Left ventricle myocardium inferior (tissue), 1 donor: ENCODE data around the gene ARHGAP26. TPM values are rescaled to one million over a fixed set of nuclear protein-coding genes. Genes with fewer than 3 reads are reported as not detected.

Experiments used
- DNase-seq: peaks from one replicate; pipeline ENCODE4 v3.0.0-alpha.2; 2020
- H3K27ac ChIP-seq: fragments of 200-600 bp; replicated peaks from 2 replicates; pipeline ENCODE4 v1.8.0; 2021
- H3K27me3 ChIP-seq: fragments of 200-600 bp; 2 replicates; pipeline ENCODE4 v1.8.0; 2021; ENCODE audit warnings: low read depth
- H3K36me3 ChIP-seq: fragments of 200-600 bp; 2 replicates; pipeline ENCODE4 v1.8.0; 2021
- H3K4me1 ChIP-seq: fragments of 200-600 bp; 2 replicates; pipeline ENCODE4 v1.8.0; 2021
- H3K4me3 ChIP-seq: fragments of 200-600 bp; 2 replicates; pipeline ENCODE4 v1.8.0; 2021; ENCODE audit warnings: mild to moderate bottlenecking, moderate library complexity
- H3K9me3 ChIP-seq: fragments of 200-600 bp; replicated peaks from 2 replicates; pipeline ENCODE4 v1.8.0; 2021
- CTCF ChIP-seq: fragments of 200-600 bp; IDR thresholded peaks from 2 replicates; pipeline ENCODE4 v1.8.0; 2021; ENCODE audit warnings: antibody characterized with exemption, mild to moderate bottlenecking, borderline replicate concordance
- intact Hi-C: fragments of 100-400 bp; cut with micrococcal nuclease; formaldehyde crosslinking; loops from one replicate; pipeline ENCODE4 v1.11.0; 2022
- total RNA-seq: library from RNA; stranded (reverse); fragmentation: NEBNext Ultra II Directional; extraction: Animal tissue kit (Norgen Biotek cat#: 25700); gene quantifications from one replicate; pipeline ENCODE4 v1.2.1, GENCODE V29; 2021
- donor health status: DM: no; HTN: yes; CAD: no; lungs with severe emphysema.

The ARHGAP26 gene
- total RNA-seq, 1 donor from 2014 or later, result 35.7 TPM

- intact Hi-C loops, result no loop called here
- Histone ChIP-seq H3K36me3 (peaks cover 46% of the 10 kb centered on the region), H3K27me3 (no peaks in the 10 kb centered on the region), H3K9me3 (no peaks in the 10 kb centered on the region), H3K27ac (peak overlapping the region; percentile 39), H3K4me1 (peaks cover 48% of the 10 kb centered on the region), H3K4me3 (no peak overlapping the region)
- no peak for DNase-seq
- no peak for TF ChIP-seq CTCF
Observed at GRCh38 chr5:142894749-142895148, 124.6 kb downstream of the ARHGAP26 start.

- H3K9me3 ChIP-seq, result no peaks in the 10 kb centered on the region
- intact Hi-C loops, result no loop called here
- peaks cover 58% of the 10 kb centered on the region for H3K4me1 ChIP-seq
- H3K27me3 ChIP-seq, result no peaks in the 10 kb centered on the region
- no peak overlapping the region for H3K4me3 ChIP-seq
- peaks cover 46% of the 10 kb centered on the region for H3K36me3 ChIP-seq
- DNase-seq, result no peak
- H3K27ac ChIP-seq, result no peak overlapping the region
- no peak for TF ChIP-seq CTCF
Observed at GRCh38 chr5:142896325-142897007, 126.3 kb downstream of the ARHGAP26 start.

DNA sequence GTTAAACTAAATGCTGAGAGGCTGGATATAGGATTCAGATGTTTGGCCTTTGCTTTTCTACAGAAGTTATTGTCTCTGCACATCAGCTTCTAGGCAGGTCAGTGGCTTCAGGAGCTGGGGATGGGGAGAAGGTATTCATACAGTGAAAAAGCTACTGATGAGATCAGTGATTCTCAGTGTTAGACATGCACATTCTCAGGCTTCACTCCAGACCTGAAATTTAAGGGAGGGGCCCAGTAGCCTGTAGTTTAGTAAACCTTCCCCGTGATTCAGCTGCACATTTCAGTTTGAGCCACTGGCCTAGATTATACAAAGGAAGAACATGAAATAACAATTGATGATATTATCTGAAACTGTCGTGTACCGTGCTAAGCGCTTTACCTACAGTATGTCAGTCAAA, 127.2 kb downstream of the ARHGAP26 start:
- H3K36me3 ChIP-seq, result peaks cover 55% of the 10 kb centered on the region
- H3K4me3 ChIP-seq, result no peak overlapping the region
- H3K27ac ChIP-seq, result no peak overlapping the region
- intact Hi-C loops, result no loop called here
- DNase-seq, result no peak
- TF ChIP-seq CTCF, result no peak
- H3K4me1 ChIP-seq, result peaks cover 58% of the 10 kb centered on the region
- no peaks in the 10 kb centered on the region for H3K27me3 ChIP-seq
- no peaks in the 10 kb centered on the region for H3K9me3 ChIP-seq

DNA sequence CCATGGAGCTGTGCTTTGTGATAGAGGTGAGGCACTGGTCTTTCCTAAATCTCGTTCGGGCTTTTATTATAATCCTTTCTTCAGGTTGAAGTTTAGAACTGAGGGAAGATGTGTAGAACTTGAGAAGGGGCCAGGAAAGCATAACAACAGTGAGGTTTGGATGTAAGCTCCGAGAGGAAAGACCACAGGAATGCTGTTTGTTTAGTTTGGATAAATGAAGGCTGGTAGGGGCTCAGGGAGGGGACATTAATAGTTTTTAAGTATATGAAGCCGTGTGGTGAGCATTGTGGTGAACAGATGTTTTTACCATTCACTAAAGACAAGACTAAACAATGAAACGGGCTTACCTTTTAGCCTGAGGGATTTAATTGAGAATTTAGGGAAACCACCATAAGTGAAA, 130.8 kb downstream of the ARHGAP26 start:
- intact Hi-C loops, result no loop called here
- peaks cover 73% of the 10 kb centered on the region for H3K36me3 ChIP-seq
- peaks cover 52% of the 10 kb centered on the region for H3K4me1 ChIP-seq
- no peak for DNase-seq
- no peaks in the 10 kb centered on the region for H3K9me3 ChIP-seq
- no peak for TF ChIP-seq CTCF
- H3K27ac ChIP-seq, result peak overlapping the region; percentile 71
- no peaks in the 10 kb centered on the region for H3K27me3 ChIP-seq
- no peak overlapping the region for H3K4me3 ChIP-seq

DNA sequence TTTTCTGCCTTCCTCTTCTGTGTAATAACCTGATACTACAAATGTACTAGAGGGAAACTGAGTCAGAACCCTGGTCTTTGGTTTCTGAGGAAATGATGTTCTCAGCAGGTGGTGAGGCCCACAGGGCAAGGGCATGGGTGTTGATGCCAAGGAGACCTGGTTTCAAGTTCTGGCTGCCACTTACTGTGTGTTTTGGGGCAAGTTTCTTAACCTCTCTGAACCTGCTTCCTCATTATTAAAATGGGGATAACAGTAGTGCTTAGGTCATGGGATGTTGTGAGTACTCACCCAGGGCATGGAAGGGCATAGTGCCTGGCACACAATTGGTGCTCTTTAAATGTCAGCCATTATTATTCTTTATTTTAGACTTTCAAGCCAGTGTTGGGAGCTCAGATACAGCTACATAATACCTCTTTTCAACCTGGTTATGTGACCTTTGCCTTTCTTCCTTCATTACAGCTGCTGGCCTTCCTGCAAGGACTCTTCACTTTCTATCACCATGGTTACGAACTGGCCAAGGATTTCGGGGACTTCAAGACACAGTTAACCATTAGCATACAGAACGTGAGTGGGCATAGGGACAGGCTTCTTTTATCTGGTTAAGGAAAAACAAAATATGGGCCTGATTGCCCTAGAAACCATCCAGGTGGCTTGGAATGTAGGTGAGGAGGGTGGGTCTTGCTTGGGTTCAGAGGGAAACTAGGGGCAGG, 131.5 kb downstream of the ARHGAP26 start:
- Histone ChIP-seq H3K27me3 (no peaks in the 10 kb centered on the region), H3K36me3 (peaks cover 77% of the 10 kb centered on the region), H3K9me3 (no peaks in the 10 kb centered on the region), H3K4me1 (peaks cover 54% of the 10 kb centered on the region), H3K4me3 (no peak overlapping the region), H3K27ac (peak overlapping the region; percentile 71)
- no peak for TF ChIP-seq CTCF
- intact Hi-C loops, result no loop called here
- no peak for DNase-seq
